ENCODE results near the gene GNG13.
A peak's percentile ranks its signal among the peaks of the same experiment; 100 is the strongest.
"Not testable (repeated sequence)": the region's sequence is repeated elsewhere in the genome, so short reads cannot be mapped to it uniquely, and the experiment has no call there.

The GNG13 gene

DNA sequence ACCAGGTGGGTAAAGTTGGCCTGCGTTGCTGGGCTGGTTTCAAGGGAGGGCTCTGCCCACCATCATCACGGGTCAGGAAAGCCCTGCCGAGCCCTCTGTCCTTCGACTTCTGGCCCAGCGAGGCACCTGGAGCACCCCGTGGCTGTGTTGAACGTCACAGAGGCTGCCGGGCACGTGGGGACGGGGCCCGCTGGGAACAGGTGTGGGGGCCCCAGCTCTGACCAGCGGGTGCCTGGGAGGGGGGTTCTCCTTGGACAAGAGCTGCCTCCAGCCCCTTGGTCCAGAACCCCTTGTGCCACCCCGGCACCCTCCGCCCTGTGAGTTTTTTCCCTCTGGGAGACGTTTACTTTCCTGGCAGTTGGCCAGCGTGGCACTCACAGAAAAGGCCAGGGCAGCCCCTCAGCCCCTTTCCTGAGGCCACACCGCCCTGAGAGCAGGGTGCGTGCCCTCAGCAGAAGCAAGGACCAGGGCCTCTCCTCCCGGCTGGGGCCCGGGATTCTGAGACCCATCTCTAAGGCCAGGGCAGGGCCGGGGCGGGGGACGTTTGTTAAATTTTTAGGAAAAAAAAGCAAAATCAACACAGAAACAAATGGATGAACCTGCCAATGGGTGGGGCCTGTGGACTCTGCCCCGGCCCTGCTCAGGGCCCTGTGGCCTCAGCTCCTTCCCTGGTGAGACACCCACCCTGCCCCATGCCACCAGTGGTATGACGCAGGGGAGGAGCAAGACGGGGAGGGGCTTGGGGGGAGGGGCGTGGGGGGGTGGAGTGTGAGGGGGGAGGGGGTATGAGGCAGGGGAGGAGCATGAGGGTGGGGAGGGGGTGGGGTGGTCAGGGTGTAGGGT, 31.3 kb upstream of the GNG13 start:
- DNase-seq = no peak

DNA sequence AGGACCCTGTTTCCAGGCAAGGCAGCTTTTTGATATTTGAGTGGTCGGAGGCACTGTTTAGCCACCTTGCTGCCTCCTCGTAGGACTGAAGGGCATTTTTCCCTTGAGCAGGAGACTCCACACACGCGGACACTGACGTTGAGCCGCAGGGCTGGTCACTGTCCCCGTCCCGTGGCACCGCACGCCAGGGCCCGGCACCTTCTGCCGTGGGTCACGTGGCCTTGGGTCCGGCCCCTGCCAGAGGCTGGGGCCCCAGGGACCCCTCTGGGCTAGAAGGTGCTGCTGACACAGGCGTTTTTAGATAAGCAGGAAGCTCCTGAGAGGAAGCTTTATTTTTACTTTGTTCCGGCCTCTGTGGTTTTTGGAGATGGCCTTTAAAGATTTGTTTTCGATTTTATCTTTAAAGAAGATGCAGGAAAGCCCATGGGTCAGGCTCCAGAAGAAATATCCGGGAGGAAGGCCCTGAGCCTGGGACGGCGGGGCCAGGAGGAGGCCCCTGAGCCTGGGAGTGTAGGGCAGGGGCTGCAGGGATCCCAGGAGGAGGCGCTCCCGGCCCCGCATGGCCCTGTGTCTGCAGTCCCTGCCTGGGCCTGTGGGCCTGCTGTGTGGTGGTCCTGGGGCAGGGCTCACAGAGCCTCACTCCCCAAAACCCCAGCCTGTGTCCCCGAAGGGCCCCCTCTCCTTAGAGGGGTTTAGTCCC, 30.5 kb upstream of the GNG13 start:
- no peak for DNase-seq

DNA sequence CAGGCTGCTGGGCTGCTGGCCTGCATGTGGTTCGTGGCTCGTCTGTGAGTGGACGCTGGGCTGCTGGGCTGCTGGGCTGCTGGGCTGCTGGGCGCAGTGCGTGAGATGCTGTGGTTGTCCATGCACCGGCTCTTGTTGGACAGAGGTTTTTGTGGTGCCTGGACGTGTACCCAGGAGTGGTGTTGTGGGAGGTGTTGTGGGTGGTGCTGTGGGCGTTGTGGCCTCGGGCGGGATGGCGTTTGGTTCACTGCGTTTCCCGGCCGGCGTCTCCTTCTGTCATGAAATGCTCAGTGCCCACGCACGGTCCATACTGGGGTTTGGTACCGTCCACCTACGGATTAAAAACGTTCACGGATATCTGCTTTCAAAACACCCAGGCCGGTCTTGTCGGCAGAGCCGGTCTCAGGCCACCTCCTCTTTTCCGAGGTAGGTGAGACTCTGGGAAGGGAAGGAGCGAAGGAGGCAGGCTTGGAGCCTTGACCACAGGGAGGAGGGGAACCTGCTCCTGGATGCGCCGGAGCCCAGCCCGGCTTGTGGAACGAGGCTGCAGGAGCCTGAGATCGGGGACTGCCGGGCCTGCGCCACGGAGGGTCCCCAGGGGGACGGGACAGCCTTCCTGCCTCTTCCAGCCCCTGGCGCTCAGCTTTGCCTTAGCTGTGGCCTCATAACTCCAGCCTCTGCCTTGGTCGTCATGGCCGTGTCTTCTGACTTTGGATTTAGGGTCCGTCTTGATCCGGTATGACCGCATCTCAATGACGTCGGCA, 29.8 kb upstream of the GNG13 start:
- no peak for DNase-seq

DNA sequence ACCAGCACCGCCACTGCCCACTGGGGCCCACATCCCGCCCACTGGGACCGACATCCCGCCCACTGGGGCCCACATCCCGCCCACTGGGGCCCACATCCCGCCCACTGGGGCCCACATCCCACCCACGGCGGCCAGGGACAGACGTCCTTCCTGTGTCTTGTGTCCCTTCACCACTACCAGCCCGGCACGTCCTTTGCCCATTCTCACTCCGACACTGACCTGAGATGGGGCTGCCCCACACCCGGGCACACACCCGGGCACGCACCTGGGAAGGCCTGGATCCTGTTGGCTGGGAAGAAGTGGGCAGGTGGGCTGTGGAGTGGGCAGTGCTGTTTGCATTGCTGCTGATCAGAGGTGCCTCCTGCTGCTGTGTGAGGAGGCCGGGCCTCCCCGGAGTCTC, 28.4 kb upstream of the GNG13 start:
- no peak for DNase-seq

- DNase-seq = no peak
These were observed 27.0 kb upstream of the GNG13 start for GRCh38 chr16:827513-827912.

- DNase-seq = no peak
These were observed 25.0 kb upstream of the GNG13 start for GRCh38 chr16:825341-826061.

DNA sequence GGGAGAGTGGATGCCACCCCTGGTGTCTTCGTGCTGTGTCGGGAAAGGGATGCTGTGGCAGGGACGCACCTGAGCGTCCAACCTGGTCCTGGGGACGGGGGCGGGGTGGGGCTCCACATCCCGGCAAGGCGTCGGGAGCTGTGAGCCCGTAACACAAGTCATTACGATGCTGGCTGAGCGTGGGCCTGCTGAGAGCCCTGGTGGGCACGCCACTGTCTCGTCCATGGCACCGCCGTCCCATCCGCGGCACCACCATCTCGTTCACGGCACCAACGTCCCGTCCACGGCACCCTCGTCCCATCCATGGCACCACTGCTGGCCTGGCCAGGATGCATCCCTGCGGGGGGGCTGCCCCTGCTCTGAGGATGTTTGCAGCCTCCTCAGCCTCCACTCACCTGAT, 24.1 kb upstream of the GNG13 start:
- DNase-seq = no peak

DNA sequence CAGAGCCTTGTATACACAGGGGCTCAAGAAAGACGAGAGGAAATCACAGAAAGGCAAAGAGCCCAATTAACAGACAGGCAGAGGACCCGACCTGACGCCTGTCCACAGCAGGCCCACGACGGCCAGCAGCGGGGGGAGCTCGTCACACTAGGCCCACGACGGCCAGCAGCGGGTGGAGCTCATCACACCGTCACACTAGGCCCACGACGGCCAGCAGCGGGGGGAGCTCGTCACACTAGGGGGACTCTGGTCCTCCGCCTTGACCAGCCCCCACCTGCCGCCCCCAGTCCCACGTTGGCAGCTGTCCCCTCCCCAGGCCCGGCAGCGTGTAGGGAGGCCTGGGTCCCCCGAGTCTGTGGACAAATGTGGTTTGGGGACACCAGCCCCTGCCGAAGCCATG, 23.7 kb upstream of the GNG13 start:
- no peak for DNase-seq

DNA sequence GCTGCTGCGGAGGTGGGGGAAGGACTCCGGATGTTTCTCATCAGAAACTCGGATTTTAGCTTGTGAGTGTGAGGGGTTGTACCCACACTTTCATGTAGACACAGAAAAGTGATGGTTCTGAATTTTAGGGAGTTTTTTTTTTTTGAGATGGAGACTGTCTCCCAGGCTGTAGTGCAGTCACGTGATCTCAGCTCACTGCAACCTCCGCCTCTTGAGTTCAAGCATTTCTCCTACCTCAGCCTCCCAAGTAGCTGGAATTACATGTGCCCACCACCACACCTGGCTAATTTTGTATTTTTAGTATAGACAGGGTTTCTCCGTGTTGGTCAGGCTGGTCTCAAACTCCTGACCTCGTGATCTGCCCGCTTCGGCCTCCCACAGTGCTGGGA, 22.4 kb upstream of the GNG13 start:
- no peak for DNase-seq

GRCh38 chr16:822174-822908, 21.8 kb upstream of the GNG13 start:
- DNase-seq = no peak

DNA sequence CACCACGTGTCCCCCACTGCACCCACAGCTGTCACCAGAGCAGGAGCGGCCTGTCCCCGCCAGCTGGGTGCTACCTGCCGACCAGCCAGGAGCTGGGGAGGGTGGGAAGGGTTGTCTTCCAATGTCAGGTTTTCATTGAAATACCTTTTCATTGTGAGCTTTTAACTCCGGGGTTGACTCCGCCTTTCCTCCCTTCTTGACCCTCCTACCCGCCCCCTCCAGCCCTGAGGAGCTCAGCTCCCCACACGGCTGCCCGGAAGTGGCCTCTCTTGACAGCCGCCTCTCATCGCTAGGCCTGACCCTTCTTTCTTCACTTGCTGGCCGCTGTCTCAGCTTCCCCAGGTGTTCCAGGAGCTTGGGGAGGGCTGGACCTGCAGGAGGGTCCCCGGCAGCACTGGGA, 21.2 kb upstream of the GNG13 start:
- no peak for DNase-seq

- no peak for DNase-seq
These were observed 20.2 kb upstream of the GNG13 start for GRCh38 chr16:820748-821147.

- not testable (repeated sequence) for DNase-seq
These were observed 19.5 kb upstream of the GNG13 start for GRCh38 chr16:820044-820408.

DNA sequence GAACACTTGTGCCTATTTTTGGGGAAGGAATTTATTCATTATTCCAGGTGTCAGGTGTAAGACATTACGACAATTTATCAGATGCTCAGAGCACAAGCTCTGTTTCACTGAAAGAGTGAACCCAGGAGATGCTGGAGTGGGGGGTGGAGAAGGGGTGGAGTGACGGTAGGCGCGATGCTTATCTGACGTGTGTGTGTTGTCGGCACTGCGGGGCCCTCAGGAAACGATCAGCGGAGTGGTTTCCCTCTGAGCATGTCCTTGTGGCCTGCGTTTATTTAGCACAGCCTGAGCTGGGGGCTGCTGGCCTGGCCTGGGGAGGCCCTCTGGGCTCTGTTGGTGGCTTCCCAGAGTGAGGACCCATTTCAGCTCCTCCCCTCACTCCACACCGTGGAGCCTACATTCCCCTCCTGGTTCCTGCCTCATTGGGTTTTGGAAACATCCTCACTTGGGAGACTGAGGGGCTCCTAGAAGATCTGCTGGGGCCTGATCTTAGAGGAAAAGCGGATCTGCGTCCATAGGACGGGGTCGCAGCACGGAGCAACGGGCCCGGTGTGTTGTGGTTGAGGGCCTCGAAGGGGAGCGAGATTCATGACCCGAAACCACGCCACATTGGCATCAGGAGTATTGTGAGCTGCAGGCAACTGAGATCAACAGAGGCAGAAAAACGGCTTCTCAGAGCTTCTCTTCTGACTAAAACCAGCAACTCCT, 19.0 kb upstream of the GNG13 start:
- peak; percentile 30 for DNase-seq

GRCh38 chr16:818592-818991, 18.1 kb upstream of the GNG13 start:
- DNase-seq = no peak

DNA sequence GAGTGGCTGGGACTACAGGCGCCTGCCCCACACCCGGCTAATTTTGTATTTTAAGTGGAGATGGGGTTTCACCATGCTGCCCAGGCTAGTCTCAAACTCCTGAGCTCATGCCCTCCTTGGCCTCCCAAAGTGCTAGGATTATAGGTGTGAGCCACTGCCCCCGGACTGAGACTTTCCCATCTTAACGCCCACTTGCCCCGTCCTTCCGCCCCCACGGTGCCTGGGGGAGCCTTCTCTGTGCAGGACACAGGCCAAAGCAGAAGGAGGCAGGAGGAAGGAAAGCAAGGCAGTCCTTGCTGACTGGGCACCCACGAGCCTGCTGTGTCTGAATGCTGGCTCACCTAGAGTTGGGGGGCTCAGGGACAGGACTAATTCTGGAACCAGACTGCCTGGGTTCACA, 17.6 kb upstream of the GNG13 start:
- no peak for DNase-seq

- DNase-seq = no peak
These were observed 16.7 kb upstream of the GNG13 start for GRCh38 chr16:817001-817906.

DNA sequence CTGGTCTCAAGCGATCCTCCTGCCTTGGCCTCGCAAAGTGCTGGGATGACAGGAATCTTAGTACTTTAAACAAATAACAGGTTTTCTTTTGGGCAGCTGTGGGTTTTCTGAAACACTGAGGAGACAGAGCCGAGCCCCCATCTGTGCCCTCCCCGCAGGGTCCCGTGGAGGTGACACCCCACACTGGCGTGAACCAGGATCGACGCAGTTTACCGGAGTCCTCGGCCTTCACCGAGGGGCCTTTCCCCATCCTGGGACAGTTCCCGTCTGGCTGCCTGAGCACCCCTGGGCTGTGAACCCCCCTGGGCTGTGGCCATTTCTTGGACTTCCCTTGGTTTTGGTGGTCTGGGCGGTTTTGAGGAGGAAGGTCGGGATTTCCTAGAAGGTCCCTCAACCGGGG, 15.3 kb upstream of the GNG13 start:
- DNase-seq = no peak

GRCh38 chr16:814974-815373, 14.4 kb upstream of the GNG13 start:
- DNase-seq = no peak

GRCh38 chr16:813916-814412, 13.4 kb upstream of the GNG13 start:
- no peak for DNase-seq

Measured in CD4-positive, alpha-beta T cell treated with Interleukin-15 for 1 hour (primary cell).